ENCODE data around the gene PLXNB1.

The PLXNB1 gene

GRCh38 chr3:48353987-48354386 is 75.9 kb downstream of the PLXNB1 start:
- Histone ChIP-seq H3K9me3 (ENCODE audit: control insufficient read depth in 5 of 5, low read length in 5 of 5) (no peaks in the 10 kb centered on the region), H3K4me1 (ENCODE audit: control insufficient read depth in 5 of 5, insufficient read depth in 5 of 5, low read length in 5 of 5) (no peaks in the 10 kb centered on the region), H3K36me3 (ENCODE audit: control insufficient read depth in 5 of 5, insufficient read depth in 5 of 5, low read length in 5 of 5) (no peaks in the 10 kb centered on the region), H3K4me3 (ENCODE audit: low read depth in 1 of 5, low read length in 5 of 5) (no peak overlapping the region), H3K27ac (ENCODE audit: low read depth, low read length) (no peak overlapping the region), H3K27me3 (ENCODE audit: control insufficient read depth in 5 of 5, insufficient read depth in 4 of 5, low read length in 5 of 5) (peaks cover 0 to 7% (median 3%) of the 10 kb centered on the region in 5 donors), H3K9ac (ENCODE audit: low read length in 5 of 5) (no peak overlapping the region)

Measured in subcutaneous abdominal adipose tissue (tissue), 5 donors.